Measurements from ENCODE around the gene RDH11.

The RDH11 gene

GRCh38 chr14:67680121-67680602 is 15.4 kb downstream of the RDH11 start:
- Histone ChIP-seq H3K4me3 (ENCODE audit: low read length in 2 of 2) (no peak overlapping the region), H3K4me1 (ENCODE audit: control insufficient read depth in 2 of 2, insufficient read depth in 2 of 2, low read length in 2 of 2) (peaks cover 2 to 4% of the 10 kb centered on the region in 2 donors), H3K9ac (ENCODE audit: low read depth in 1 of 2, low read length in 2 of 2) (no peak overlapping the region), H3K27me3 (ENCODE audit: control insufficient read depth in 2 of 2, insufficient read depth in 2 of 2, low read length in 2 of 2) (no peaks in the 10 kb centered on the region), H3K27ac (ENCODE audit: low read depth in 2 of 2, low read length in 2 of 2) (no peak overlapping the region), H3K36me3 (ENCODE audit: control insufficient read depth in 2 of 2, insufficient read depth in 2 of 2, low read length in 2 of 2) (peaks cover 3 to 9% of the 10 kb centered on the region in 2 donors), H3K9me3 (ENCODE audit: control insufficient read depth in 2 of 2, low read length in 2 of 2) (no peaks in the 10 kb centered on the region)

- Histone ChIP-seq H3K4me3 (ENCODE audit: low read length in 2 of 2) (no peak overlapping the region), H3K9me3 (ENCODE audit: control insufficient read depth in 2 of 2, low read length in 2 of 2) (no peaks in the 10 kb centered on the region), H3K27ac (ENCODE audit: low read depth in 2 of 2, low read length in 2 of 2) (no peak overlapping the region), H3K27me3 (ENCODE audit: control insufficient read depth in 2 of 2, insufficient read depth in 2 of 2, low read length in 2 of 2) (no peaks in the 10 kb centered on the region), H3K4me1 (ENCODE audit: control insufficient read depth in 2 of 2, insufficient read depth in 2 of 2, low read length in 2 of 2) (peaks cover 3 to 4% of the 10 kb centered on the region in 2 donors), H3K36me3 (ENCODE audit: control insufficient read depth in 2 of 2, insufficient read depth in 2 of 2, low read length in 2 of 2) (peaks cover 0 to under 1% of the 10 kb centered on the region in 2 donors), H3K9ac (ENCODE audit: low read depth in 1 of 2, low read length in 2 of 2) (no peak overlapping the region)
Measured at GRCh38 chr14:67679006-67679405, 16.6 kb downstream of the RDH11 start.

GRCh38 chr14:67675219-67675582 is 20.4 kb downstream of the RDH11 start:
- H3K4me1 ChIP-seq (ENCODE audit: control insufficient read depth in 2 of 2, insufficient read depth in 2 of 2, low read length in 2 of 2), result peaks cover 10 to 14% of the 10 kb centered on the region in 2 donors
- H3K36me3 ChIP-seq (ENCODE audit: control insufficient read depth in 2 of 2, insufficient read depth in 2 of 2, low read length in 2 of 2), result no peaks in the 10 kb centered on the region
- H3K27ac ChIP-seq (ENCODE audit: low read depth in 2 of 2, low read length in 2 of 2), result peak overlapping the region; percentile 94 to 96
- no peaks in the 10 kb centered on the region for H3K9me3 ChIP-seq (ENCODE audit: control insufficient read depth in 2 of 2, low read length in 2 of 2)
- peak overlapping the region; percentile 86 to 95 for H3K9ac ChIP-seq (ENCODE audit: low read depth in 1 of 2, low read length in 2 of 2)
- no peaks in the 10 kb centered on the region for H3K27me3 ChIP-seq (ENCODE audit: control insufficient read depth in 2 of 2, insufficient read depth in 2 of 2, low read length in 2 of 2)
- H3K4me3 ChIP-seq (ENCODE audit: low read length in 2 of 2), result peak overlapping the region; percentile 69 to 96

DNA sequence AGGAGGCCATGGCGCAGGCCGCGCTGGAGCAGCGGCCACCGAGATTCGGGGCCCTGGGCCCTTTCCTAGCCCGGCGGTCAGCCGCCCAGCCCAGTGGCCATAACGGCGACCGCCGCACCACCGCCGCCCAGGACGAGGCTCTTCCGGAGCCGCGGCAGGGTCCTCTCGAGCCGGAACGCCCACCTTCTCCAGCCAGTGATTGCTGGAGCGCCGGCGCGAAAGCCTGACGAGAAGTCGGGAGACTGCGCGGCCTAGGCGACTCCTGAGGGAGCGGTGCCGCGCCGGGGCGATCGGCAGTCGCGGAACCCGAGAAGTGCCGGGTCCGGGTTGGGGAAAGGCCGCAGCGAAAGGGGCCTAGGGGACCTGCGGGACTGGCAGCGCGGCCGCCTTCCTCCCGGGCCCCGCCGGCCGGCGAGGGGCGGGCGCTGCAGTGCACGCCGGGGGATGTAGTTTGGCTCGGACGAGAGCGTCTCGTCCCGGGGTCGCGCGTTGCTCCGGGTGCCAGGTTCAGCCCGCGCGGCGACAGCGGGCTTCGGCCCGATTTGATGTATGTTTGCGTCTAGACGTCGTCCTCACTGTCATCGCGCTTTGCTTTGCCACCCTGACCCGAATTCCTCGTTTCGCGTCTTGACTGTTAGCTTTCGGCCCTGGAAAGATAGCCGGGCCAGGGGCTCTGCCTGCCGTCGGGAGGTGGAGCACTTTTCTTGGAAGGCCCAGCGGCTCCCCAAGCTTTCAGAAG is 20.9 kb downstream of the RDH11 start, which contains the start of gene VTI1B:
Gene VTI1B, minus strand, starts transcription at position 153 of the 739 bp plus-strand sequence. Its CDS starts 143 bp downstream, at position 10.
- peak within 1 kb of the TSS; percentile 86 to 95 for H3K9ac ChIP-seq (ENCODE audit: low read depth in 1 of 2, low read length in 2 of 2)
- H3K27me3 ChIP-seq (ENCODE audit: control insufficient read depth in 2 of 2, insufficient read depth in 2 of 2, low read length in 2 of 2), result no peaks in the 10 kb centered on the region
- peak within 1 kb of the TSS; percentile 69 to 96 for H3K4me3 ChIP-seq (ENCODE audit: low read length in 2 of 2)
- H3K4me1 ChIP-seq (ENCODE audit: control insufficient read depth in 2 of 2, insufficient read depth in 2 of 2, low read length in 2 of 2), result peaks cover 10 to 14% of the 10 kb centered on the region in 2 donors
- peak within 1 kb of the TSS; percentile 94 to 96 for H3K27ac ChIP-seq (ENCODE audit: low read depth in 2 of 2, low read length in 2 of 2)
- no peaks in the 10 kb centered on the region for H3K9me3 ChIP-seq (ENCODE audit: control insufficient read depth in 2 of 2, low read length in 2 of 2)
- peaks cover 0 to 2% of the 10 kb centered on the region in 2 donors for H3K36me3 ChIP-seq (ENCODE audit: control insufficient read depth in 2 of 2, insufficient read depth in 2 of 2, low read length in 2 of 2)

GRCh38 chr14:67674139-67674479 is 21.5 kb downstream of the RDH11 start:
- Histone ChIP-seq H3K9me3 (ENCODE audit: control insufficient read depth in 2 of 2, low read length in 2 of 2) (no peaks in the 10 kb centered on the region), H3K27me3 (ENCODE audit: control insufficient read depth in 2 of 2, insufficient read depth in 2 of 2, low read length in 2 of 2) (no peaks in the 10 kb centered on the region), H3K36me3 (ENCODE audit: control insufficient read depth in 2 of 2, insufficient read depth in 2 of 2, low read length in 2 of 2) (peaks cover 0 to 2% of the 10 kb centered on the region in 2 donors), H3K4me1 (ENCODE audit: control insufficient read depth in 2 of 2, insufficient read depth in 2 of 2, low read length in 2 of 2) (peaks cover 10 to 14% of the 10 kb centered on the region in 2 donors), H3K27ac (ENCODE audit: low read depth in 2 of 2, low read length in 2 of 2) (peak overlapping the region; percentile 94 to 96), H3K4me3 (ENCODE audit: low read length in 2 of 2) (peak overlapping the region; percentile 69 to 96), H3K9ac (ENCODE audit: low read depth in 1 of 2, low read length in 2 of 2) (peak overlapping the region; percentile 86 to 95)

DNA sequence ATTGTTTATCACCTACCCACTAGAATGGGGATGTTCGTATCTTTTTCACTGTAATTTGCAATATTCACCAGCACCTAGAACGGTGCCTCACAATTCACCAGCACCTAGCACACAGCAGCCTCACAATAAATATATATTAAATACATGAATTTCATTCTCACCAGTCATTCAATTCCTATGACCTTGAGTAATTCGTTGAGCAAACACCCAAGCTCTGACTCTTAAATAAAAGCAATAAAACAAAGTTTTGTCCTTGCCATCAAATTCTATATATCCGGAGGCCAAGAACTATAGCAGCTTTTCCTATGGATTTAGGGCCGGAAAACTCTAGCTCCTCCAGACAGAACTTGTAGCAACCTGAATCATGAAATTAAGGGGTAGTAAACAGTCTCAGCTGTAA is 22.1 kb downstream of the RDH11 start:
- peaks cover 10 to 14% of the 10 kb centered on the region in 2 donors for H3K4me1 ChIP-seq (ENCODE audit: control insufficient read depth in 2 of 2, insufficient read depth in 2 of 2, low read length in 2 of 2)
- H3K9ac ChIP-seq (ENCODE audit: low read depth in 1 of 2, low read length in 2 of 2), result peak overlapping the region; percentile 86 to 95
- no peaks in the 10 kb centered on the region for H3K27me3 ChIP-seq (ENCODE audit: control insufficient read depth in 2 of 2, insufficient read depth in 2 of 2, low read length in 2 of 2)
- no peaks in the 10 kb centered on the region for H3K9me3 ChIP-seq (ENCODE audit: control insufficient read depth in 2 of 2, low read length in 2 of 2)
- peak overlapping the region; percentile 69 to 96 for H3K4me3 ChIP-seq (ENCODE audit: low read length in 2 of 2)
- no peak overlapping the region for H3K27ac ChIP-seq (ENCODE audit: low read depth in 2 of 2, low read length in 2 of 2)
- peaks cover 0 to 2% of the 10 kb centered on the region in 2 donors for H3K36me3 ChIP-seq (ENCODE audit: control insufficient read depth in 2 of 2, insufficient read depth in 2 of 2, low read length in 2 of 2)

DNA sequence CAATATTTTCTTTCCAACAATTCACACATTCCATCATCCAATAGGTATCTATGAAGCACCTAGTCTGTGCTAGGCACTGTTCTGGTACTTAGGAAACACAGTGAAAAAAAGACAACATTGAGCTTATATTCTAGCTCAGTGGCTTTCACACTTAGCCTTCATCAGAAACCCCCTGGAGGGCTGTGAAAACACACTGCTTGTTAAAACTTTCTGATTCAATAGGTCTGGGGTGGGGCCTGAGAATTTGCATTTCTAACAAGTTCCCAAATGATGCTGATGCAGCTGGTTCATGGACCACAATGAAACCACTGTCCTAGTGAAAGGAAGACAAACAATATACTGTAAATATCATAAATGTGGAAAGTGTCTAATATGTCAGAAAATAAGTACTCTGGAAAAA is 27.0 kb downstream of the RDH11 start:
- H3K27ac ChIP-seq (ENCODE audit: low read depth in 2 of 2, low read length in 2 of 2), result no peak overlapping the region
- H3K4me3 ChIP-seq (ENCODE audit: low read length in 2 of 2), result no peak overlapping the region
- no peaks in the 10 kb centered on the region for H3K9me3 ChIP-seq (ENCODE audit: control insufficient read depth in 2 of 2, low read length in 2 of 2)
- no peak overlapping the region for H3K9ac ChIP-seq (ENCODE audit: low read depth in 1 of 2, low read length in 2 of 2)
- H3K4me1 ChIP-seq (ENCODE audit: control insufficient read depth in 2 of 2, insufficient read depth in 2 of 2, low read length in 2 of 2), result peaks cover 3 to 14% of the 10 kb centered on the region in 2 donors
- peaks cover 0 to 2% of the 10 kb centered on the region in 2 donors for H3K36me3 ChIP-seq (ENCODE audit: control insufficient read depth in 2 of 2, insufficient read depth in 2 of 2, low read length in 2 of 2)
- no peaks in the 10 kb centered on the region for H3K27me3 ChIP-seq (ENCODE audit: control insufficient read depth in 2 of 2, insufficient read depth in 2 of 2, low read length in 2 of 2)

GRCh38 chr14:67666750-67667449 is 28.7 kb downstream of the RDH11 start:
- Histone ChIP-seq H3K36me3 (ENCODE audit: control insufficient read depth in 2 of 2, insufficient read depth in 2 of 2, low read length in 2 of 2) (peaks cover 0 to 2% of the 10 kb centered on the region in 2 donors), H3K9ac (ENCODE audit: low read depth in 1 of 2, low read length in 2 of 2) (no peak overlapping the region), H3K9me3 (ENCODE audit: control insufficient read depth in 2 of 2, low read length in 2 of 2) (no peaks in the 10 kb centered on the region), H3K4me1 (ENCODE audit: control insufficient read depth in 2 of 2, insufficient read depth in 2 of 2, low read length in 2 of 2) (peaks cover 0 to 5% of the 10 kb centered on the region in 2 donors), H3K27me3 (ENCODE audit: control insufficient read depth in 2 of 2, insufficient read depth in 2 of 2, low read length in 2 of 2) (no peaks in the 10 kb centered on the region), H3K4me3 (ENCODE audit: low read length in 2 of 2) (no peak overlapping the region), H3K27ac (ENCODE audit: low read depth in 2 of 2, low read length in 2 of 2) (no peak overlapping the region)

DNA sequence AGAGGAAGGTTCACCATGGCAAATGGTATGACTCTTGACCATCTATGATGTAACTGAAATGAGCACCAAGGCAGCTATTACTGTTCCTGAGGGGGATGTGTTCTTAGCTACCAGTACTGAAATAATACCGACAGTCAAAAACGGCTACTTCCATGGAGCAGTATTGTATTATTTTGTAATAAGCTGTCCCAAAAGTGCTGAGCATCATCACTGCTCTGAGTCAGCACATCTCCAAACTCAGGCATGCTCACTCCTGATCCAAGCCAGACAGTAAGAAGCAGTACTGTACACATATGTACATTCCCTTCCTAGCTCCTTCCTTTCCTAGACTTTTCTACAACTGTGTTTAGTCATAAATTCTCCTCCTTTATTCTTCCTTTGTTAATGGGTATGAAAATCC is 29.7 kb downstream of the RDH11 start:
- no peaks in the 10 kb centered on the region for H3K27me3 ChIP-seq (ENCODE audit: control insufficient read depth in 2 of 2, insufficient read depth in 2 of 2, low read length in 2 of 2)
- H3K4me3 ChIP-seq (ENCODE audit: low read length in 2 of 2), result no peak overlapping the region
- no peak overlapping the region for H3K9ac ChIP-seq (ENCODE audit: low read depth in 1 of 2, low read length in 2 of 2)
- H3K9me3 ChIP-seq (ENCODE audit: control insufficient read depth in 2 of 2, low read length in 2 of 2), result no peaks in the 10 kb centered on the region
- H3K27ac ChIP-seq (ENCODE audit: low read depth in 2 of 2, low read length in 2 of 2), result no peak overlapping the region
- H3K4me1 ChIP-seq (ENCODE audit: control insufficient read depth in 2 of 2, insufficient read depth in 2 of 2, low read length in 2 of 2), result peaks cover 0 to 5% of the 10 kb centered on the region in 2 donors
- peaks cover 0 to 3% of the 10 kb centered on the region in 2 donors for H3K36me3 ChIP-seq (ENCODE audit: control insufficient read depth in 2 of 2, insufficient read depth in 2 of 2, low read length in 2 of 2)

- no peak overlapping the region for H3K4me3 ChIP-seq (ENCODE audit: low read length in 2 of 2)
- H3K27ac ChIP-seq (ENCODE audit: low read depth in 2 of 2, low read length in 2 of 2), result no peak overlapping the region
- H3K9ac ChIP-seq (ENCODE audit: low read depth in 1 of 2, low read length in 2 of 2), result no peak overlapping the region
- H3K36me3 ChIP-seq (ENCODE audit: control insufficient read depth in 2 of 2, insufficient read depth in 2 of 2, low read length in 2 of 2), result peaks cover 15 to 16% of the 10 kb centered on the region in 2 donors
- no peaks in the 10 kb centered on the region for H3K27me3 ChIP-seq (ENCODE audit: control insufficient read depth in 2 of 2, insufficient read depth in 2 of 2, low read length in 2 of 2)
- H3K4me1 ChIP-seq (ENCODE audit: control insufficient read depth in 2 of 2, insufficient read depth in 2 of 2, low read length in 2 of 2), result peaks cover 0 to 5% of the 10 kb centered on the region in 2 donors
- H3K9me3 ChIP-seq (ENCODE audit: control insufficient read depth in 2 of 2, low read length in 2 of 2), result no peaks in the 10 kb centered on the region
Measured at GRCh38 chr14:67663633-67664032, 31.9 kb downstream of the RDH11 start.

Data from mucosa of rectum (tissue), 2 donors.